B cell (primary cell): ENCODE measurements around the gene INPP5B.

ENCODE experiments used
- EZH2 ChIP-seq: IDR thresholded peaks from 2 replicates; pipeline ENCODE4 v1.6.1; 2012; ENCODE audit warnings: borderline replicate concordance, low read depth, mild to moderate bottlenecking, moderate library complexity, low read length; ENCODE audit not compliant: insufficient read depth, poor library complexity, severe bottlenecking
- TF ChIP-seq, protein P1 (sequence below): fragments of 200-600 bp; IDR thresholded peaks from one replicate; pipeline ENCODE4 v1.8.0; 2022; ENCODE audit warnings: antibody characterized with exemption, mild to moderate bottlenecking

GRCh38 chr1:37989361-37989930, 42.6 kb upstream of the INPP5B start:
- TF ChIP-seq, protein P1, sequence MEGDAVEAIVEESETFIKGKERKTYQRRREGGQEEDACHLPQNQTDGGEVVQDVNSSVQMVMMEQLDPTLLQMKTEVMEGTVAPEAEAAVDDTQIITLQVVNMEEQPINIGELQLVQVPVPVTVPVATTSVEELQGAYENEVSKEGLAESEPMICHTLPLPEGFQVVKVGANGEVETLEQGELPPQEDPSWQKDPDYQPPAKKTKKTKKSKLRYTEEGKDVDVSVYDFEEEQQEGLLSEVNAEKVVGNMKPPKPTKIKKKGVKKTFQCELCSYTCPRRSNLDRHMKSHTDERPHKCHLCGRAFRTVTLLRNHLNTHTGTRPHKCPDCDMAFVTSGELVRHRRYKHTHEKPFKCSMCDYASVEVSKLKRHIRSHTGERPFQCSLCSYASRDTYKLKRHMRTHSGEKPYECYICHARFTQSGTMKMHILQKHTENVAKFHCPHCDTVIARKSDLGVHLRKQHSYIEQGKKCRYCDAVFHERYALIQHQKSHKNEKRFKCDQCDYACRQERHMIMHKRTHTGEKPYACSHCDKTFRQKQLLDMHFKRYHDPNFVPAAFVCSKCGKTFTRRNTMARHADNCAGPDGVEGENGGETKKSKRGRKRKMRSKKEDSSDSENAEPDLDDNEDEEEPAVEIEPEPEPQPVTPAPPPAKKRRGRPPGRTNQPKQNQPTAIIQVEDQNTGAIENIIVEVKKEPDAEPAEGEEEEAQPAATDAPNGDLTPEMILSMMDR: no peak
- no peak for TF ChIP-seq EZH2
